Right cardiac atrium (tissue), 5 donors: ENCODE measurements around the gene CD63. TPM values are rescaled to one million over a fixed set of nuclear protein-coding genes. Genes with fewer than 3 reads are reported as not detected.

Experiments
- ATAC-seq, 2 donors: fragments of 200-7000 bp; cut with Tn5 transposase; one replicate each; pipeline versions ENCODE4 v1.8.0 to v1.9.1; 2020; ENCODE audit warnings: moderate library complexity in 2 of 2, mild to moderate bottlenecking in 1 of 2
- DNase-seq, 3 donors: peaks; one replicate each; pipeline ENCODE4 v3.0.0-alpha.2; 2020
- H3K27ac ChIP-seq: one replicate; pipeline ENCODE4 v1.5.1; 2013; ENCODE audit warnings: mild to moderate bottlenecking, low read length, control low read depth, moderate library complexity
- H3K27me3 ChIP-seq: one replicate; pipeline ENCODE4 v1.6.1; 2013; ENCODE audit not compliant: control insufficient read depth, insufficient read depth
- H3K4me1 ChIP-seq: one replicate; pipeline ENCODE4 v1.6.1; 2013; ENCODE audit warnings: low read length; ENCODE audit not compliant: control insufficient read depth, insufficient read depth
- H3K4me3 ChIP-seq: one replicate; pipeline ENCODE4 v1.5.1; 2013; ENCODE audit warnings: low read length, control low read depth
- H3K9me3 ChIP-seq: one replicate; pipeline ENCODE4 v1.6.1; 2013; ENCODE audit warnings: low read length; ENCODE audit not compliant: control insufficient read depth
- WGBS: extraction: QIAGEN DNeasy Blood & Tissue Kit; methylation state at CpG from one replicate; pipeline ENCODE4 v1.1.7; 2013; 5-methylcytosine and 5-hydroxymethylcytosine counted together
- intact Hi-C, 4 donors: fragments of 100-400 bp; cut with DNase I; formaldehyde crosslinking; loops; one replicate each; pipeline versions ENCODE4 v1.11.0 to v1.14.0; 2022 to 2023
- polyA plus RNA-seq: library from polyadenylated mRNA; stranded (reverse); fragments of 200-250 nt; gene quantifications from one replicate; pipeline ENCODE4 v1.2.3, GENCODE V29; 2013
- total RNA-seq, 4 donors: library from RNA; stranded (reverse); fragmentation: NEBNext Ultra II Directional; extraction: Animal tissue kit (Norgen Biotek cat#: 25700); gene quantifications; one replicate each; pipeline ENCODE4 v1.2.1, GENCODE V29; 2021
- donor health status: healthy with polysubstance abuse.
- donor health status: DM: no; HTN: yes; CAD: no.
- donor health status: DM: no; HTN: no; CAD: no.
- donor health status: DM: no; HTN: yes; CAD: no; lungs with severe emphysema.
- donor health status: DM: yes; HTN: yes; CAD: no.

Gene CD63
- total and polyA plus RNA-seq, 5 donors, result 1,076 to 1,430 (median 1,301) TPM

DNA sequence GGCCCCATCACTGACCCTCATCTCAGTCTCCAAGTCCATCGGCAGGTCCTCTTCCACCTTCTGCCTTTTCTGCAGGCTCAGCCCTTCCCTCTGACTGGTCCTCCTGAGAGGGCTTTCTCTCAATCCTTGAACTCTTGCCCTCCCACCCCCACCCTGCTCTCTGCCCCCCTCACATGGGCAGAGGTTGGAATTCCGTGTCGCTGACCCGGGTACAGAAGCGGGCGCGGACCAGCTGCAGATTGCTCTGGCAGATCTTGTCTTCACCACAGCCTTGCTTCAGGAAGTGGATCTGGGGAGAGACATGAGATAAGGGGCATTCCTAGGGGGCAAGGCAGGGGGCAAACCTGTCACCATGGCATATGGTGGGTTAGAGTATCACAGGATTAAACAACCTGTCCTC is 33.5 kb downstream of the CD63 start:
- ATAC-seq, result no peak
- no peak for DNase-seq
- intact Hi-C loops, result no loop called here
- 84% methylated on average over 7 of the region's 7 CpGs for WGBS
- no peaks in the 10 kb centered on the region for H3K4me1 ChIP-seq
- no peaks in the 10 kb centered on the region for H3K9me3 ChIP-seq
- H3K27me3 ChIP-seq, result no peaks in the 10 kb centered on the region
- no peak overlapping the region for H3K4me3 ChIP-seq
- no peak overlapping the region for H3K27ac ChIP-seq

- intact Hi-C loops, result no loop called here
- Histone ChIP-seq H3K27me3 (no peaks in the 10 kb centered on the region), H3K4me1 (no peaks in the 10 kb centered on the region), H3K4me3 (no peak overlapping the region), H3K27ac (no peak overlapping the region), H3K9me3 (no peaks in the 10 kb centered on the region)
- DNase-seq (peak in 2 of 3 donors; percentile 17 to 33), ATAC-seq (peak; percentile 3 to 6)
- WGBS, result 91% methylated on average over 4 of the region's 4 CpGs
These were observed 34.2 kb downstream of the CD63 start for GRCh38 chr12:55694651-55695050.

- no peaks in the 10 kb centered on the region for H3K9me3 ChIP-seq
- peak in 1 of 3 donors; percentile 21 for DNase-seq
- no peak overlapping the region for H3K4me3 ChIP-seq
- no peaks in the 10 kb centered on the region for H3K27me3 ChIP-seq
- no peak overlapping the region for H3K27ac ChIP-seq
- WGBS, result 92% methylated on average over 7 of the region's 7 CpGs
- H3K4me1 ChIP-seq, result no peaks in the 10 kb centered on the region
- ATAC-seq, result peak; percentile 2 to 20
- intact Hi-C loops, result no loop called here
These were observed 34.7 kb downstream of the CD63 start for GRCh38 chr12:55694188-55694515.

- ATAC-seq, result no peak
- intact Hi-C loops, result no loop called here
These were observed 35.3 kb downstream of the CD63 start for GRCh38 chr12:55693323-55694187.

GRCh38 chr12:55692631-55693322 is 36.0 kb downstream of the CD63 start:
- ATAC-seq (no peak), DNase-seq (peak in 1 of 3 donors; percentile 22)
- no peaks in the 10 kb centered on the region for H3K9me3 ChIP-seq
- H3K4me1 ChIP-seq, result no peaks in the 10 kb centered on the region
- intact Hi-C loops, result no loop called here
- H3K27ac ChIP-seq, result no peak overlapping the region
- no peaks in the 10 kb centered on the region for H3K27me3 ChIP-seq
- H3K4me3 ChIP-seq, result no peak overlapping the region
- 93% methylated on average over 12 of the region's 12 CpGs for WGBS

More at GRCh38 chr12:55693323-55694187, 35.3 kb downstream of the CD63 start:
- H3K9me3 ChIP-seq, result no peaks in the 10 kb centered on the region
- WGBS, result 91% methylated on average over 7 of the region's 7 CpGs
- peak in 1 of 3 donors; percentile 18 for DNase-seq
- no peaks in the 10 kb centered on the region for H3K27me3 ChIP-seq
- H3K4me1 ChIP-seq, result no peaks in the 10 kb centered on the region
- H3K27ac ChIP-seq, result no peak overlapping the region
- H3K4me3 ChIP-seq, result no peak overlapping the region

DNA sequence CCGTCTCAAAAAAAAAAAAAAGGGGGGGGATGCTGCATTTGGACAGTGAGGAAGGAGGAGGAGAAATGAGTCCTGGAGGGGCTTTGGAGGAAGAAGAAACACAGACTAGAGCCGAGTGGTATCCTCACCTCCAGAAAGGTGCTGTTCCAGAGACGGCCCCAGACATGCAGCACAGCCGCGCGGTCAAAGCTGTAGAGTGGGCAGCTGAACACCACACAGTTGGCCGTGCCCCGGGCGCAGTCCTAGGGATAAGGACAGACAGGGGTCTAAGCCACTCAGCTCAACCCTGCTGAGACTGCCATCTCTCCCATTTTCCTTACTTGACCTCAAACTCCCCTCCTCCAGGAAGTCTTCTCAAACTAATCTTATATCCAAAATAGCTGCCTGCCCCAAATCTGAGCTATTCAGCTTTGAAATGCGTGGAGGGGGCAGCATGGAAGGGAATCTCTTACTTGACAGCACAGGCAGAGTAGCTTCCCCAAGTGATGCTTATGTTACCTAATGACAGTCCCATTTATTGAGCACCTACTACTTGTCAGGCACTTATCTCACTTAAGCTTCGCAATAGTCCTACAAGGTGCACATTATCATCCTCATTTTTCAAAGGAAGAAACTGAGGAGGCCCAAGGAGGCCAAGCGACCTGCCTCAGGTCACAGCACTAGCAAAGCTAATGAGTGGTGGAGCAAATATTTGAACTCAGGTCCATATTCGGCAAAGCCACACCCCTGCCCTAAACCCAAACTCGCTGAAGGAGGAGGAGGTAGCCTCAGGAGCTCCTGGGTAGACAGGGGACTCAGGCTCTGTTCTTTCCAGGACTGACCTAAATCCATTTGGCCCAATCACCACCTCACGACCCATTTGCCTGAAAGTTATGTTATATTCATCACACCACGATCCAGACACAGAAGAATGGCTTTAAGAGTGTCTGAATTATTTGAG is 39.8 kb downstream of the CD63 start:
- no peak for ATAC-seq
- no peaks in the 10 kb centered on the region for H3K9me3 ChIP-seq
- intact Hi-C loops, result no loop called here
- H3K27me3 ChIP-seq, result no peaks in the 10 kb centered on the region
- 91% methylated on average over 16 of the region's 16 CpGs for WGBS
- no peak overlapping the region for H3K4me3 ChIP-seq
- no peak for DNase-seq
- H3K27ac ChIP-seq, result no peak overlapping the region
- H3K4me1 ChIP-seq, result no peaks in the 10 kb centered on the region

DNA sequence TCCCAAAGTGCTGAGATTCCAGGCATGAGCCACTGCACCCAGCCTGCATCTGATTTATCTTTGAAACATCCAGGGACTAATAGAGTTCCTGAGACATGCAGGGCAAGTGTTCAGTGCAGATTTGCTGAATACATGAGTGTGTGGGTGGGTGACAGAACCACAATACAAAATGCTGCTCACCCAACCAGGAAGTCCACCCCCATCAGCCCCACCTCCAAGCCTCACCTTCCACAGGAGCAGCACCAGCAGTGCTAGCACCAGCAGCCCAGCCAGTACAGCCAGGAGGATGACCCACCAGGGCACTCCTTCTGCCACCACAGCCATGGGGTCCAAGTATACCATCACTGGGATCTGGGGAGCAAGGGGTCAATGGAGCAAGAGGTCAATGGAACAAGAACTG is 41.1 kb downstream of the CD63 start:
- Histone ChIP-seq H3K27me3 (no peaks in the 10 kb centered on the region), H3K9me3 (no peaks in the 10 kb centered on the region), H3K4me1 (no peaks in the 10 kb centered on the region), H3K4me3 (no peak overlapping the region), H3K27ac (no peak overlapping the region)
- DNase-seq (no peak), ATAC-seq (no peak)
- intact Hi-C loops, result no loop called here

GRCh38 chr12:55686366-55687010 is 42.3 kb downstream of the CD63 start:
- WGBS, result 89% methylated on average over 9 of the region's 9 CpGs
- DNase-seq, result no peak
- peak in 1 of 2 donors; percentile 20 for ATAC-seq
- intact Hi-C loops, result no loop called here
- Histone ChIP-seq H3K9me3 (no peaks in the 10 kb centered on the region), H3K27ac (peak overlapping the region; percentile 8), H3K4me1 (peaks cover 2% of the 10 kb centered on the region), H3K27me3 (no peaks in the 10 kb centered on the region), H3K4me3 (no peak overlapping the region)

- 89% methylated on average over 5 of the region's 5 CpGs for WGBS
- H3K4me3 ChIP-seq, result no peak overlapping the region
- no peak overlapping the region for H3K27ac ChIP-seq
- DNase-seq (no peak), ATAC-seq (no peak)
- peaks cover 2% of the 10 kb centered on the region for H3K4me1 ChIP-seq
- H3K9me3 ChIP-seq, result no peaks in the 10 kb centered on the region
- H3K27me3 ChIP-seq, result no peaks in the 10 kb centered on the region
- intact Hi-C loops, result no loop called here
These were observed 43.1 kb downstream of the CD63 start for GRCh38 chr12:55685671-55686070.

- intact Hi-C loops, result loop anchor here in 2 of 4 donors (5.0 kb wide), 2 partner anchors 32 to 37 kb away; partner anchors contain the start of genes BLOC1S1 (in 1 of the 2) and RDH5 (in 1 of the 2)
- WGBS, result 91% methylated on average over 20 of the region's 20 CpGs
- H3K27me3 ChIP-seq, result no peaks in the 10 kb centered on the region
- H3K4me3 ChIP-seq, result no peak overlapping the region
- H3K9me3 ChIP-seq, result no peaks in the 10 kb centered on the region
- DNase-seq (peak in 1 of 3 donors; percentile 36), ATAC-seq (peak in 1 of 2 donors; percentile 5)
- H3K27ac ChIP-seq, result no peak overlapping the region
- H3K4me1 ChIP-seq, result peaks cover 2% of the 10 kb centered on the region
These were observed 43.9 kb downstream of the CD63 start for GRCh38 chr12:55684761-55685370.
